ENCODE measurements around the gene NARF.

NARF gene

GRCh38 chr17:82434216-82434565 lies 24.4 kb upstream of the NARF start:
- no peak for DNase-seq

GRCh38 chr17:82435103-82435502 lies 23.4 kb upstream of the NARF start:
- no peak for DNase-seq

GRCh38 chr17:82435601-82436583 lies 22.6 kb upstream of the NARF start:
- DNase-seq: no peak

GRCh38 chr17:82436601-82437324 lies 21.8 kb upstream of the NARF start:
- no peak for DNase-seq

- DNase-seq: no peak
These were observed 21.2 kb upstream of the NARF start for GRCh38 chr17:82437325-82437668.

- DNase-seq: no peak
These were observed 19.9 kb upstream of the NARF start for GRCh38 chr17:82438401-82439193.

GRCh38 chr17:82439194-82439828 lies 19.2 kb upstream of the NARF start:
- DNase-seq: no peak

- no peak for DNase-seq
These were observed 18.6 kb upstream of the NARF start for GRCh38 chr17:82439829-82440365.

GRCh38 chr17:82440469-82440981 lies 18.0 kb upstream of the NARF start:
- DNase-seq: no peak

- peak; percentile 60 for DNase-seq
These were observed 17.4 kb upstream of the NARF start for GRCh38 chr17:82440991-82441627.

GRCh38 chr17:82441691-82442487 lies 16.7 kb upstream of the NARF start:
- no peak for DNase-seq

- DNase-seq: no peak
These were observed 15.7 kb upstream of the NARF start for GRCh38 chr17:82442643-82443464.

- no peak for DNase-seq
These were observed 14.9 kb upstream of the NARF start for GRCh38 chr17:82443465-82444283.

GRCh38 chr17:82444284-82444893 lies 14.2 kb upstream of the NARF start:
- DNase-seq: no peak

- no peak for DNase-seq
These were observed 13.5 kb upstream of the NARF start for GRCh38 chr17:82444941-82445521.

- DNase-seq: no peak
These were observed 13.0 kb upstream of the NARF start for GRCh38 chr17:82445542-82445941.

- DNase-seq: no peak
These were observed 12.4 kb upstream of the NARF start for GRCh38 chr17:82446124-82446523.

- no peak for DNase-seq
These were observed 11.9 kb upstream of the NARF start for GRCh38 chr17:82446649-82447048.
